Measurements from ENCODE around the gene ACVR1C.
"Not testable (repeated sequence)": the region's sequence is repeated elsewhere in the genome, so short reads cannot be mapped to it uniquely, and the experiment has no call there.

ACVR1C gene

DNA sequence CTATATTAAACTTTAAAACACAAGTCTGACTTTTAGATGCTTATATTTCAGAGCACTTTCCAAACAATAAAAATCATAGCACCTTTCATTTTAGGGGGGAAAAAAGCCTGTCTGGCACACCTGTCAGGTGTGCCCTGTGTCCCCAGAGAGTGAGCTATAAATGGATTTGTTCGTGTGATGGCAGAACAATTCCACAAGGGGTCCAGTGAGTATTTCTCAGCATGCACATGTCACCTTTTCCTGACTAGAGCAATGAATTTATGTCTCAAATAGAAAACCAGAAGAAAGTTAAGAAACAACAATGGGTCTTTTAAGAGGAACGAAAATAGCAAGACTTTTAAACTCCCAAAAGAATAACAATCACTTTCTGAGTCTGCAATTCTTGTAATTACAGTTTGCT, 55.9 kb downstream of the ACVR1C start:
- DNase-seq = peak; percentile 48

- not testable (repeated sequence) for DNase-seq
These were observed 62.0 kb downstream of the ACVR1C start for GRCh38 chr2:157566623-157567022.

GRCh38 chr2:157566113-157566512, 62.6 kb downstream of the ACVR1C start:
- not testable (repeated sequence) for DNase-seq

- DNase-seq = no peak
These were observed 63.1 kb downstream of the ACVR1C start for GRCh38 chr2:157565550-157565949.

- no peak for DNase-seq
These were observed 68.8 kb downstream of the ACVR1C start for GRCh38 chr2:157559890-157560289.

- no peak for DNase-seq
These were observed 69.2 kb downstream of the ACVR1C start for GRCh38 chr2:157559461-157559860.

GRCh38 chr2:157559061-157559460, 69.6 kb downstream of the ACVR1C start:
- no peak for DNase-seq

DNA sequence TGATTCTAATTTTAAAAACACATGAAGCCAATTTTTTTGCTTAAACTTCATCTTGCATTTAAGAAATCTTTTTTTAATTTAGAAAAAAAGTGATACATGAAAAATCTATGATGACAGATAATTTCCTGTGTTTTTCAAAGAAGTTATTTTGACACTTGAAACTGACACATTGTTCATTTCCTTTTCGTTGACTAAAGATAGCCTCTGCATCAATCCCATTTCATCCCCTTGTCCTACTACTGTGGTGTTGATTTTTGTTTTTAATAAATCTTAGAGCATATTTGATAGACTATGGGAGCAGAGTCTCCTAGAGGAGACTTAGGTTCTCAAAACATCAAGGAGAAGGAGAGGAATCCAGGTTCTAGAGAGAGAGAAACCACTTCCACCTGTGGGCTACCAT, 70.9 kb downstream of the ACVR1C start:
- DNase-seq = no peak

GRCh38 chr2:157540102-157540501, 88.6 kb downstream of the ACVR1C start:
- no peak for DNase-seq

DNA sequence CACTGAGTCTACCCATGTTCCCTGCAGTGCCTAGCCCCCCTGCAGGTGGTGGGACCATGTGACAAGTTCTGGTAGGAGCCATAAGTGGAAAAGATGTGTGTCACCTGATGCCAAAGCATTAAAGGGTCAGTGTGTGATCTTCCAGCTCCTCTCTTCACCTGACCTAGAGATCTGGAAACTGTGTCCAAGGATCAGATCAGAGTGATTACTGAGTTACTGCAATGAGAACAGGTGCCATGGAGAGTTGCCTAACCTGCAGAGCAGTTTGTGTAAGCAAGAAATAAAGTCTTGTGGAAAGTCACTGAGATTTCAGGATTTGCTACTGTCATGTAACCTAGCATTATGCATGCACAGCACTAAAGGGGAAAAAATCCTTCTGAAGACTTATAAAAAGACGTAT, 90.6 kb downstream of the ACVR1C start:
- DNase-seq = no peak

- DNase-seq = no peak
These were observed 91.8 kb downstream of the ACVR1C start for GRCh38 chr2:157536815-157537214.

DNA sequence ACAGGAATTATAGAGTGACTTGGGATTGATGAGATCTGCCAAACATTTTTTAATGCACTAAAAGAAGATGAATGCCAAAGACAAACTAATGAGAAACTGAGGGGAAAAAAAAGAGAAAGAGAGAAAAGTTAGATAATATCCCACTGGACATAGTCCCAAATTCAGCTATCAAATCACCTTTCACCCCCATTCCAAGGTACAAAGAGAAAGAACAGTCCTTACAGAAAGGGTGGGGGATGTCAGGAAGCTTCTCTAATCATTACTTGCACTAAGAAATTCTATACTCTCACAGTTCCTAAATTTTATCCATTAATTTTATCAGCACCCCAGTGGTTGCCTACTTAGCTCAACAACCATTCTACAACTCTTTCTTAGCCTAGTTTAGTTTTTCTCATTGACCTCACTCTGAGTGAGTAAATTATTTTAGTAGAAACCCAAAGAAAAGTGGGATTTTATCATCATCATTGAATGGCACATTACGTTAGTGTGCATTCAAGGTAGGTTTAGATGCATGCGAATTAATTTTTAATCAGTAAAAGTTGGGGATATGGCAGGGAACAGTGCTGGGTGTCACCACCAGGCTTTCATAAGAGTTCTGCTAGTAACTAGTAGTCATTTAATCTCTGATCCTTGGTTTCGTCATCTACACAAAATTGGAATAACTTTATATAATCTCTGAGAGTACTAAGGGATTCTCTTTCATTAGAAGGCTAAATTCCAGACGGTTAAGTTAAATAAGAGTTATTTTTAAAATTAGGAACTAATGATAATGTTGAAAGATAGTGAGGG, 99.5 kb downstream of the ACVR1C start:
- DNase-seq = no peak

DNA sequence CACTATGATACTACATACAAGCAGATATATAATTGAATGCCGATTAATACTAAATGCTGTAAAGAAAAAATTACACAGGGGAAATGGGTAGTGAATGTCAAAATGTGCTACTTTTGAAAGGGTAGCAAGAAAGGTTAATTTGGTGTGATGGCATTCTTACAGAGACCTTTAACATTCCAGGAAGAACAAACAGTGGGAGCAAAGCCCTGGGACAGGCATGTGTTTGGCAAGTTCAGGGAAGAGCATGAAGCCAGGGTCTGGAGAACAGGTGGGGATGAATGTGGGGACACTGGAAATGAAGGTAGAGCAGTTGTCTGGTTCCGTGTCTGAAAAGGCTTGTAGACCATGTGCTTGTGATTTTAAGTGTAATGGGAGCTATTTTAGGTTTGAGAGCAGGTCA, 102.6 kb downstream of the ACVR1C start:
- DNase-seq = no peak

DNA sequence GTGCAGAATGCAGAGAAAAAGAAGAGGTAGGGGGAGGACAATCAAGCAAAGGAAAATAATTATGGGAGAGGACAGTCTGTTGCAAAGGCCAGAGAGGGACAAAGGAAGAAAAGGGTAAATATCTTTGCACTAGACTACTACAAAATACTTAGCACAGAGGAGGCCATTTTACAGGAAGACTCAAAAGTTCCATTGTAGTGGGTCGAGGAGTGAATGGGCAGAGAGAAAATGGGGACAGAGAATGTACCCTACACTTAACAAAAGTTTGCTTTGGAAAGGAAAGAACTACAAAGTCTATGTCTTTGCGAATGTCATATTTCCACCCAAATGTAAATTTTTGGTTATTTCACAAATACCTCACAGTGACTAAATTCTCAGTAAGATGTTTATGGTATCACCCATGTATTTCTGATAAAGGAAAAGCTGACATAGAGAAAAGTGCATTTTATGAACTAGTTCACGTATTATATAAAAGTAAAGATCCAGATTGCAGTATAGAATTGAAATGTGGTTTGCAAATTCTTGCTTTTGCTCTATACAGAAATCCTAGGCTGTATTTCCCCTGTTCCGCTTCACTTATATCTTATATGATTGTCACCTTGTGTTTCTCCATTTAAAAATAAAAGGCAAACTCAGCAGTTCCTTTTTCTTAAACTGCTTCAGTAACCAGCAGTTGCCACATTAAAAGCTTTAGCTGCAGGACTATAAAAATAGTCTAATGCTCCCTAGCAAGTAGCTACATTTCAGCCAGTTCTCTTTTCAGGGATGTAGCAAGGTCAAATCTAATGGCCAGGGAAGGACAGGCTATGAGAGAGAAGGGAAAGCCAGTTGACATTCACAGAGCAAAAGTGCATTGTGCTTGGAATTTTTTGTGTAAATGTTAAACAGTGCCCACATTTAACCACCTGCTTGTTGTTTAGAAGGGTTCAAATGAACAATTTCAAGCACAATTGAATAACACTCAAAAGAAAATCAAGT, 105.1 kb downstream of the ACVR1C start:
- DNase-seq = no peak

GRCh38 chr2:157514966-157515365, 113.7 kb downstream of the ACVR1C start:
- DNase-seq = not testable (repeated sequence)

DNA sequence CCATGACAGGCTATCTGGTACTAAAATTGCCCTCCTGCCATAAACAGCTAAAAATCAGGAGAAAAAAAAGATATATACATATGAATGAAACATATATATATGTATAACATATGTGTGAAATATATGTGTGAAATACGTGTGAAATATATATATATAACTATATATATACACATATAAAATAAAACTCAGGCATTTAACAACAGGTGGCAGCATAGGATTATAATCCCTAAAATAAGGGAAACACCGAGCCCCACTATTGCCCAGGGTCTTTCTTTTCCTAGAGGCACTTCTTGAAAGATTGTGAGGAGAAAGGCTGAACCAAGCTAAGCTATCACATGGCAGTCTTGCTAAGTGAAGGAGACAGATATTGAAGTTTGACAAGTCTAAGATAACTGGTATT, 118.9 kb downstream of the ACVR1C start:
- no peak for DNase-seq

DNA sequence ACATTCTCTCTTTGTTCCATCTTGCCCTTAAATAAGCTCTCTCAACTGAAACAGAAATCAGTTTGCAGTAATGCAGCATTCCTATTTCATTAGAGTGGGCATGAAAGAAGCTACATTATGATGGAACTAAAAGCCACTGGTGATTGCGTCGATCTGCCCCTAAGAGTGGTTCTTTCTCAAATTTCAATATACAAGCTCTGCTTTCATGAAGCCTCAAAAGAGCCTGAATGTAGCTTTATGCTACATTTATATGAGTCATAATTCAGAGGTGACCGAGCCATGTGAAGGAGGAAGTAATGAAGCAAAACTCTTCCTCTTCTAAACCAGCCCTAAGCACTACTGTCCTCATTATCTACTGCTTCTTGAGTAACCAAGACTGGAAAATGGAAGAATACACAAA, 120.0 kb downstream of the ACVR1C start:
- DNase-seq = no peak

DNA sequence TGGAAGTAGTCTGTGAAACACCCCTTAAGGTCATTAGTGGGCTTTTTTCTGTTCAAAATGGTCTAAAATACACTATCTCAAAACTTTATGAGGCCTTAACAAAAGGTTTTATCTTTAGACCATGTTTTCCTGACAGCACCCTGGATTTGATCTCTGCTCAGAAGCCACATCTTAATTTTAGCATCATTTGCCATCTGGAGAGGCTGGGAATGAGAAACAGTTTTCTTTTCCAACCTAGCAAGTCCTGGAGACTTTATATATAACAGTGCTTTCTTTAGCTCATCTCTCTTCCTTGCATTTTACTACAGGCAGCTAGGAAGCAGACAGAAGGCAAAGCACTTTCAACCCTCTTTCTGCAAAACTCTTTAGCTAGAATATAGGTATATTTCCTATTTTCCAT, 122.1 kb downstream of the ACVR1C start:
- DNase-seq = no peak

GRCh38 chr2:157504623-157505022, 124.0 kb downstream of the ACVR1C start:
- no peak for DNase-seq

DNA sequence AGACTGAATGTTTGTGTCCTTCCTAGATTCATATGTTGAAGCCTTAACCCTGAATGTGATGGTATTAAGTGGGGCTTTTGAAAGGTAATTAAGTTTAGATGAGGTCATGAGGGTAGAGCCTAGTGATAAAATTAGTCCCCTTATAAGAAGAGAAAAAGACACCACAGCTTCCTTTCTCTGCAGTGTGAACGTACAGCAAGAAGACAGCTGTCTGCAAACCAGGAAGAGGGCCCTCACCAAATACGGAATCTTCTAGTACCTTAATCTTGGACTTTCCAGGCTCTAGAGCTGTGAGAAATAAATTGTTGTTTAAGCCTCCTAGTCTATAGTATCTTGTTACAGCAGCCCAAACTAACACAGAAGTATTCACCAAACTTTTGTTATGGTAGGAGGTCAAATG, 127.6 kb downstream of the ACVR1C start:
- no peak for DNase-seq

- DNase-seq = no peak
These were observed 128.3 kb downstream of the ACVR1C start for GRCh38 chr2:157500334-157500733.

GRCh38 chr2:157498483-157498882, 130.2 kb downstream of the ACVR1C start:
- no peak for DNase-seq

DNA sequence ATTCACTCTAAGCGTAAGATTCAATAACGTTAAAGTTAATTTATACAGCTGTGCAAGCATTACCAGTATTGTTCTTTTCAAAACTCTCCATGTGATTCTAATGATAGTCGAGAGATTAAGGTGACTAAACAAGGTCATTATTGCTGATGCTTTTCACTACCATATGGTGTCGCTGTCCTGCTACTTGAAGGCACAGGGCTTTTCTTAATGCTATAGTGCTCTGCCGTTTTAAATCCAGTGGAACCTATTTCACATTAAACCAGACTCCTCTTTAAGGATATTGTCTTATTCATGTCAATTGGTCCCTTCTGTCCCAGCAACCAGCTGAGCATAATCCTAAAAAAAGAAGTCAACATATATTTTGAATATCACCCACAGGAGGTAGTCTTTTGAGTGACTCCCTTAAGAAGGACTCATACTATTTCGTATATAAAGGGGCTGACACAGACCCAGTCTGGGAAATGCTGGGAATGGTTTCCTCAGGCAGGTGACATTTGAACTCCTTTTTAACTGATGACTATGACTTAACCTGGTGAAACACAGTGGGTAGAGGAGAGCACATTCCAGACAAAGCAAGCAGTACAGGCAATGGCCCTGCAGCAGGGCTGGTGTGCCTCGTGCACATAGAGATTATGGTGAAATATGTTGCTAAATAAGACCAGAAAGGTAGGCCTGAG, 130.9 kb downstream of the ACVR1C start:
- DNase-seq = peak; percentile 50
